Adipocyte (in vitro differentiated cells): ENCODE results near the gene RFPL4A.
"Not testable (repeated sequence)": the region's sequence is repeated elsewhere in the genome, so short reads cannot be mapped to it uniquely, and the experiment has no call there.

Source experiments
- DNase-seq: peaks from one replicate; pipeline ENCODE4 v3.0.0-alpha.2; 2015; ENCODE audit warnings: low read depth
- H3K27me3 ChIP-seq: replicated peaks from 2 replicates; pipeline ENCODE4 v1.7.0; 2013; ENCODE audit warnings: mild to moderate bottlenecking, low read length, moderate library complexity; ENCODE audit not compliant: control insufficient read depth, insufficient read depth
- H3K36me3 ChIP-seq: 2 replicates; pipeline ENCODE4 v1.7.0; 2013; ENCODE audit warnings: low read length, mild to moderate bottlenecking, moderate library complexity; ENCODE audit not compliant: control insufficient read depth, insufficient read depth, severe bottlenecking
- H3K4me1 ChIP-seq: 2 replicates; pipeline ENCODE4 v1.7.0; 2013; ENCODE audit warnings: mild to moderate bottlenecking, low read length, moderate library complexity; ENCODE audit not compliant: control insufficient read depth, insufficient read depth
- H3K4me3 ChIP-seq: 2 replicates; pipeline ENCODE4 v1.7.0; 2013; ENCODE audit warnings: mild to moderate bottlenecking, low read length, moderate library complexity
- H3K9ac ChIP-seq: 2 replicates; pipeline ENCODE4 v1.7.0; 2013; ENCODE audit warnings: mild to moderate bottlenecking, low read length, moderate library complexity
- H3K9me3 ChIP-seq: 2 replicates; pipeline ENCODE4 v1.7.0; 2013; ENCODE audit warnings: mild to moderate bottlenecking, low read length, moderate library complexity; ENCODE audit not compliant: control insufficient read depth

RFPL4A gene

GRCh38 chr19:55750715-55751114 is 8.2 kb upstream of the RFPL4A start:
- no peak overlapping the region for H3K4me3 ChIP-seq
- H3K4me1 ChIP-seq, result no peaks in the 10 kb centered on the region
- no peaks in the 10 kb centered on the region for H3K36me3 ChIP-seq
- DNase-seq, result no peak
- H3K27me3 ChIP-seq, result no peaks in the 10 kb centered on the region
- H3K9me3 ChIP-seq, result no peaks in the 10 kb centered on the region
- H3K9ac ChIP-seq, result no peak overlapping the region

GRCh38 chr19:55753401-55753800 is 5.5 kb upstream of the RFPL4A start:
- Histone ChIP-seq H3K27me3 (no peaks in the 10 kb centered on the region), H3K4me3 (no peak overlapping the region), H3K4me1 (no peaks in the 10 kb centered on the region), H3K9me3 (no peaks in the 10 kb centered on the region), H3K9ac (no peak overlapping the region), H3K36me3 (no peaks in the 10 kb centered on the region)
- no peak for DNase-seq

GRCh38 chr19:55756808-55757207 is 2.1 kb upstream of the RFPL4A start:
- not testable (repeated sequence) for H3K36me3 ChIP-seq, H3K4me3 ChIP-seq, H3K9me3 ChIP-seq, H3K9ac ChIP-seq, H3K4me1 ChIP-seq, H3K27me3 ChIP-seq, DNase-seq

GRCh38 chr19:55766466-55766865 is 7.6 kb downstream of the RFPL4A start:
- Histone ChIP-seq H3K9ac (no peak overlapping the region), H3K9me3 (peaks cover 9% of the 10 kb centered on the region), H3K27me3 (no peaks in the 10 kb centered on the region), H3K36me3 (no peaks in the 10 kb centered on the region), H3K4me3 (no peak overlapping the region), H3K4me1 (no peaks in the 10 kb centered on the region)
- no peak for DNase-seq

- H3K27me3 ChIP-seq, H3K9me3 ChIP-seq, H3K4me1 ChIP-seq, H3K9ac ChIP-seq, H3K36me3 ChIP-seq, H3K4me3 ChIP-seq, DNase-seq: not testable (repeated sequence)
Observed at GRCh38 chr19:55768818-55769217, 9.9 kb downstream of the RFPL4A start, which contains the start of gene RFPL4AL1. RFPL4AL1 (plus strand) TSS chr19:55769118; CDS start chr19:55771805, 2,687 bp downstream.

GRCh38 chr19:55769632-55770031 is 10.7 kb downstream of the RFPL4A start:
- H3K4me1 ChIP-seq, H3K9ac ChIP-seq, DNase-seq, H3K9me3 ChIP-seq, H3K4me3 ChIP-seq, H3K27me3 ChIP-seq, H3K36me3 ChIP-seq: not testable (repeated sequence)

GRCh38 chr19:55777528-55777927 is 18.6 kb downstream of the RFPL4A start:
- H3K4me1 ChIP-seq, result no peaks in the 10 kb centered on the region
- H3K9me3 ChIP-seq, result no peaks in the 10 kb centered on the region
- no peaks in the 10 kb centered on the region for H3K36me3 ChIP-seq
- no peaks in the 10 kb centered on the region for H3K27me3 ChIP-seq
- no peak overlapping the region for H3K4me3 ChIP-seq
- DNase-seq, result no peak
- H3K9ac ChIP-seq, result no peak overlapping the region

GRCh38 chr19:55778331-55778730 is 19.4 kb downstream of the RFPL4A start:
- Histone ChIP-seq H3K9ac (no peak overlapping the region), H3K4me1 (no peaks in the 10 kb centered on the region), H3K4me3 (no peak overlapping the region), H3K9me3 (no peaks in the 10 kb centered on the region), H3K27me3 (no peaks in the 10 kb centered on the region), H3K36me3 (no peaks in the 10 kb centered on the region)
- no peak for DNase-seq

GRCh38 chr19:55781112-55781511 is 22.2 kb downstream of the RFPL4A start:
- Histone ChIP-seq H3K4me1 (no peaks in the 10 kb centered on the region), H3K9ac (no peak overlapping the region), H3K27me3 (no peaks in the 10 kb centered on the region), H3K9me3 (no peaks in the 10 kb centered on the region), H3K4me3 (no peak overlapping the region), H3K36me3 (no peaks in the 10 kb centered on the region)
- DNase-seq, result no peak

- no peaks in the 10 kb centered on the region for H3K9me3 ChIP-seq
- H3K36me3 ChIP-seq, result no peaks in the 10 kb centered on the region
- no peak for DNase-seq
- H3K4me3 ChIP-seq, result no peak overlapping the region
- H3K4me1 ChIP-seq, result no peaks in the 10 kb centered on the region
- no peaks in the 10 kb centered on the region for H3K27me3 ChIP-seq
- H3K9ac ChIP-seq, result no peak overlapping the region
Observed at GRCh38 chr19:55795021-55795420, 36.1 kb downstream of the RFPL4A start.

- Histone ChIP-seq H3K36me3 (no peaks in the 10 kb centered on the region), H3K4me3 (no peak overlapping the region), H3K9ac (no peak overlapping the region), H3K27me3 (no peaks in the 10 kb centered on the region), H3K9me3 (peaks cover 3% of the 10 kb centered on the region), H3K4me1 (no peaks in the 10 kb centered on the region)
- DNase-seq, result no peak
Observed at GRCh38 chr19:55801416-55801815, 42.5 kb downstream of the RFPL4A start.

GRCh38 chr19:55802281-55802680 is 43.4 kb downstream of the RFPL4A start:
- no peaks in the 10 kb centered on the region for H3K36me3 ChIP-seq
- no peak for DNase-seq
- H3K9me3 ChIP-seq, result peaks cover 4% of the 10 kb centered on the region
- no peaks in the 10 kb centered on the region for H3K4me1 ChIP-seq
- H3K4me3 ChIP-seq, result no peak overlapping the region
- H3K9ac ChIP-seq, result no peak overlapping the region
- no peaks in the 10 kb centered on the region for H3K27me3 ChIP-seq
